HUES64 (cell line): ENCODE results near the gene MATN4.

Experiments
- H3K27ac ChIP-seq: 2 replicates; pipeline ENCODE4 v1.7.0; 2013; ENCODE audit warnings: low read depth, low read length, inconsistent platforms
- H3K27me3 ChIP-seq: 2 replicates; pipeline ENCODE4 v1.6.1; 2013; ENCODE audit warnings: mild to moderate bottlenecking, low read length; ENCODE audit not compliant: insufficient read depth
- H3K36me3 ChIP-seq: 2 replicates; pipeline ENCODE4 v1.6.1; 2013; ENCODE audit warnings: mild to moderate bottlenecking, low read length; ENCODE audit not compliant: insufficient read depth
- H3K4me1 ChIP-seq: 2 replicates; pipeline ENCODE4 v1.6.1; 2013; ENCODE audit warnings: mild to moderate bottlenecking, low read length, moderate library complexity; ENCODE audit not compliant: insufficient read depth
- H3K4me3 ChIP-seq: 2 replicates; pipeline ENCODE4 v1.5.1; 2013; ENCODE audit warnings: mild to moderate bottlenecking, low read length, moderate library complexity
- H3K9ac ChIP-seq: 2 replicates; pipeline ENCODE4 v1.6.1; 2013; ENCODE audit warnings: mild to moderate bottlenecking, low read depth, low read length
- H3K9me3 ChIP-seq: 2 replicates; pipeline ENCODE4 v1.6.1; 2013; ENCODE audit warnings: low read depth, low read length; ENCODE audit not compliant: insufficient read depth
- WGBS: fragments of 150-250, 120-280 bp; methylation state at CpG from one replicate; pipeline ENCODE4 v1.1.7; 2013; ENCODE audit warnings: missing lambda C conversion rate; 5-methylcytosine and 5-hydroxymethylcytosine counted together

MATN4 gene

GRCh38 chr20:45283551-45284057 is 24.5 kb downstream of the MATN4 start:
- no peaks in the 10 kb centered on the region for H3K36me3 ChIP-seq
- 68% methylated on average over 4 of the region's 4 CpGs for WGBS
- no peaks in the 10 kb centered on the region for H3K9me3 ChIP-seq
- H3K9ac ChIP-seq = no peak overlapping the region
- no peaks in the 10 kb centered on the region for H3K4me1 ChIP-seq
- no peak overlapping the region for H3K27ac ChIP-seq
- no peaks in the 10 kb centered on the region for H3K27me3 ChIP-seq
- H3K4me3 ChIP-seq = no peak overlapping the region

- Histone ChIP-seq H3K27me3 (no peaks in the 10 kb centered on the region), H3K27ac (no peak overlapping the region), H3K4me3 (no peak overlapping the region), H3K4me1 (no peaks in the 10 kb centered on the region), H3K36me3 (no peaks in the 10 kb centered on the region), H3K9me3 (no peaks in the 10 kb centered on the region), H3K9ac (no peak overlapping the region)
- 82% methylated on average over 7 of the region's 7 CpGs for WGBS
Measured at GRCh38 chr20:45282700-45283550, 25.2 kb downstream of the MATN4 start.

- H3K27ac ChIP-seq = no peak overlapping the region
- no peak overlapping the region for H3K9ac ChIP-seq
- WGBS = 90% methylated on average over 1 of the region's 1 CpG
- H3K9me3 ChIP-seq = no peaks in the 10 kb centered on the region
- H3K4me3 ChIP-seq = no peak overlapping the region
- no peaks in the 10 kb centered on the region for H3K27me3 ChIP-seq
- no peaks in the 10 kb centered on the region for H3K36me3 ChIP-seq
- H3K4me1 ChIP-seq = no peaks in the 10 kb centered on the region
Measured at GRCh38 chr20:45279992-45280391, 28.1 kb downstream of the MATN4 start.

GRCh38 chr20:45275338-45275737 is 32.8 kb downstream of the MATN4 start:
- no peak overlapping the region for H3K27ac ChIP-seq
- H3K27me3 ChIP-seq = no peaks in the 10 kb centered on the region
- H3K4me3 ChIP-seq = no peak overlapping the region
- no peaks in the 10 kb centered on the region for H3K36me3 ChIP-seq
- no peaks in the 10 kb centered on the region for H3K9me3 ChIP-seq
- peaks cover 12% of the 10 kb centered on the region for H3K4me1 ChIP-seq
- H3K9ac ChIP-seq = no peak overlapping the region
- 86% methylated on average over 2 of the region's 3 CpGs for WGBS

GRCh38 chr20:45269754-45270270 is 38.3 kb downstream of the MATN4 start:
- peaks cover 12% of the 10 kb centered on the region for H3K4me1 ChIP-seq
- WGBS = 88% methylated on average over 4 of the region's 4 CpGs
- no peak overlapping the region for H3K27ac ChIP-seq
- H3K9me3 ChIP-seq = no peaks in the 10 kb centered on the region
- H3K36me3 ChIP-seq = no peaks in the 10 kb centered on the region
- H3K9ac ChIP-seq = no peak overlapping the region
- H3K27me3 ChIP-seq = no peaks in the 10 kb centered on the region
- no peak overlapping the region for H3K4me3 ChIP-seq

GRCh38 chr20:45269056-45269455 is 39.0 kb downstream of the MATN4 start:
- 83% methylated on average over 3 of the region's 3 CpGs for WGBS
- H3K9me3 ChIP-seq = no peaks in the 10 kb centered on the region

GRCh38 chr20:45268531-45268930 is 39.6 kb downstream of the MATN4 start:
- no peaks in the 10 kb centered on the region for H3K36me3 ChIP-seq
- 93% methylated on average over 2 of the region's 3 CpGs for WGBS
- H3K9me3 ChIP-seq = no peaks in the 10 kb centered on the region
- H3K4me3 ChIP-seq = no peak overlapping the region
- peaks cover 12% of the 10 kb centered on the region for H3K4me1 ChIP-seq
- no peak overlapping the region for H3K9ac ChIP-seq
- no peaks in the 10 kb centered on the region for H3K27me3 ChIP-seq
- no peak overlapping the region for H3K27ac ChIP-seq

More at GRCh38 chr20:45269056-45269455, 39.0 kb downstream of the MATN4 start:
- Histone ChIP-seq H3K4me1 (peaks cover 12% of the 10 kb centered on the region), H3K27ac (no peak overlapping the region), H3K9ac (no peak overlapping the region), H3K27me3 (no peaks in the 10 kb centered on the region), H3K4me3 (no peak overlapping the region), H3K36me3 (no peaks in the 10 kb centered on the region)

- Histone ChIP-seq H3K4me3 (no peak overlapping the region), H3K27me3 (no peaks in the 10 kb centered on the region), H3K36me3 (no peaks in the 10 kb centered on the region), H3K27ac (no peak overlapping the region), H3K4me1 (peaks cover 6% of the 10 kb centered on the region), H3K9me3 (no peaks in the 10 kb centered on the region), H3K9ac (no peak overlapping the region)
Measured at GRCh38 chr20:45266977-45267376, 41.1 kb downstream of the MATN4 start.

- Histone ChIP-seq H3K4me3 (no peak overlapping the region), H3K9ac (no peak overlapping the region), H3K4me1 (peaks cover 6% of the 10 kb centered on the region; the same call in 1 of the 2 replicates), H3K27ac (no peak overlapping the region), H3K9me3 (no peaks in the 10 kb centered on the region), H3K36me3 (no peaks in the 10 kb centered on the region), H3K27me3 (no peaks in the 10 kb centered on the region)
- WGBS = 61% methylated on average over 2 of the region's 3 CpGs
Measured at GRCh38 chr20:45263556-45264266, 44.4 kb downstream of the MATN4 start.

- H3K9me3 ChIP-seq = no peaks in the 10 kb centered on the region
- H3K4me3 ChIP-seq = no peak overlapping the region
- no peak overlapping the region for H3K9ac ChIP-seq
- H3K27ac ChIP-seq = no peak overlapping the region
- peaks cover 12% of the 10 kb centered on the region for H3K4me1 ChIP-seq
- 54% methylated on average over 2 of the region's 2 CpGs for WGBS
- H3K36me3 ChIP-seq = no peaks in the 10 kb centered on the region
- no peaks in the 10 kb centered on the region for H3K27me3 ChIP-seq
Measured at GRCh38 chr20:45258664-45259063, 49.4 kb downstream of the MATN4 start.

GRCh38 chr20:45258259-45258658 is 49.8 kb downstream of the MATN4 start:
- Histone ChIP-seq H3K4me1 (peaks cover 12% of the 10 kb centered on the region), H3K27ac (no peak overlapping the region), H3K9me3 (no peaks in the 10 kb centered on the region), H3K36me3 (no peaks in the 10 kb centered on the region), H3K9ac (no peak overlapping the region), H3K27me3 (no peaks in the 10 kb centered on the region), H3K4me3 (no peak overlapping the region)
- 94% methylated on average over 3 of the region's 3 CpGs for WGBS
